SW 1271 (cell line): ENCODE measurements around the gene OVCA2.
A peak's percentile ranks its signal among the peaks of the same experiment; 100 is the strongest.
"Not testable (repeated sequence)": the region's sequence is repeated elsewhere in the genome, so short reads cannot be mapped to it uniquely, and the experiment has no call there.

ENCODE experiments used
- DNase-seq, 2 experiments: peaks; one replicate each; lab custom pipeline; 2025; lab: John Stamatoyannopoulos, UW

Gene OVCA2

GRCh38 chr17:2041561-2042389 lies at the start of gene OVCA2:
OVCA2 (plus strand) TSS chr17:2042022; CDS start chr17:2042048, 26 bp downstream.
- DNase-seq: peak; percentile 83 to 87

DNA sequence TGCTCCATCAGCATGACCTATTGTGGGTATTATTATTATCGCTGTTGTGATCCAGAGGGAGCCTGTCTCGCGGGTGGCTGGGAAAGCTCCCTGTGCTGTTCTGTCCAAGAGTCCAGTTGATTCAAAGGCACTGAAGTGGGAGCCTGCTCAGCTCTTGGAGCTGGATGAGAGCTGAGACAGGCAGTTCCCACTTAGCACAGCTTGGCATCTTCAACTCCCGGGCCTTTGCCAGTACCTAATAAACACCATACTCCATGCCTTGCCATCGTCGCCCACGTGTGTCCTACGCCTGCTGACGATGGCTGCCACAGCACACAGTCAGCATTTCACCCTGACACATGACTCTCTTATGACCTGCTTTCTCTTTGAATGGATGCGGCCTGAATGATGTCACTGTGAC lies 49.3 kb upstream of the OVCA2 start:
- no peak for DNase-seq

DNA sequence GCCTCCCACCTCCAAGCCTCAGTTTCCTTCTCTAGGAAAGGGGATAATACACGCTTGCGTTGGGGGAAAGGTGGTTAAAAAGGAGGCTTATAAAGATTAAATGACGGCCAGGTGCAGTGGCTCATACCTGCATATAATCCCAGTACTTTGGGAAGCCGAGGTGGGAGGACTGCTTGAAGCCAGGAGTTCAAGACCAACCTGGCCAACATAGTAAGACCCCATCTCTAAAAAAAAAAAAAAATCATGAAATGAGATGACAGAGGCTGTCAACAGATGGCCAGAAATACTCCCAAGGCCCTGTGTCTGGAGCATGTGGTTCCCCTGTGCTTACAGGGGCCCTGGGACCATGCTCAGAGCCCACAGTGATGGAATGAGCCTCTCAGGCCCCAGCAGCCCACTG lies 47.1 kb upstream of the OVCA2 start:
- no peak for DNase-seq

DNA sequence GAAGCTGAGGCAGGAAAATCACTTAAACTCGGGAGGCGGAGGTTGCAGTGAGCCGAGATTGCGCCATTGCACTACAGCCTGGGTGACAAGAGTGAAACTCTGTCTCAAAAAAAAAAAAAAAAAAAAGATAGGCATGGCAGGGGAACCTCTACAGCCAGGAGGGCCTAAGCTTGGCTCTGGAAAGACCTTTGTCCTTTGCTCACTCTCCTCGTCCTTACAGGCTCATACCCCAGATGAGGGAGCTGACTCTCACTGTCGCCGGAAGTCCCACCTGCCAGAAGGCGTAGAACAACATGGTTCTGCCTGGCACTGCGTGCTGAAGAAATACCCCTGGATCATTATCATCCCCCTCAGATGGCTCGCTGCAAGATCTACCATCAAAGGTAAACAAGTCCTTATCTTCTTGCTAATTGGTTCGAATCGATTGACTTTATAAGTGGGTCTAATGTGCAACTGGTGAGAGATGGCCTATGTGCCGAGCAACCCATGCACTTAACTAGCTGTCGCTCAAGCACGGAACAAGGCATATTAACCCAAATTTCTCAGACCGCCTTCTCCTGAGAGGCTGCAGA lies 46.4 kb upstream of the OVCA2 start:
- no peak for DNase-seq

DNA sequence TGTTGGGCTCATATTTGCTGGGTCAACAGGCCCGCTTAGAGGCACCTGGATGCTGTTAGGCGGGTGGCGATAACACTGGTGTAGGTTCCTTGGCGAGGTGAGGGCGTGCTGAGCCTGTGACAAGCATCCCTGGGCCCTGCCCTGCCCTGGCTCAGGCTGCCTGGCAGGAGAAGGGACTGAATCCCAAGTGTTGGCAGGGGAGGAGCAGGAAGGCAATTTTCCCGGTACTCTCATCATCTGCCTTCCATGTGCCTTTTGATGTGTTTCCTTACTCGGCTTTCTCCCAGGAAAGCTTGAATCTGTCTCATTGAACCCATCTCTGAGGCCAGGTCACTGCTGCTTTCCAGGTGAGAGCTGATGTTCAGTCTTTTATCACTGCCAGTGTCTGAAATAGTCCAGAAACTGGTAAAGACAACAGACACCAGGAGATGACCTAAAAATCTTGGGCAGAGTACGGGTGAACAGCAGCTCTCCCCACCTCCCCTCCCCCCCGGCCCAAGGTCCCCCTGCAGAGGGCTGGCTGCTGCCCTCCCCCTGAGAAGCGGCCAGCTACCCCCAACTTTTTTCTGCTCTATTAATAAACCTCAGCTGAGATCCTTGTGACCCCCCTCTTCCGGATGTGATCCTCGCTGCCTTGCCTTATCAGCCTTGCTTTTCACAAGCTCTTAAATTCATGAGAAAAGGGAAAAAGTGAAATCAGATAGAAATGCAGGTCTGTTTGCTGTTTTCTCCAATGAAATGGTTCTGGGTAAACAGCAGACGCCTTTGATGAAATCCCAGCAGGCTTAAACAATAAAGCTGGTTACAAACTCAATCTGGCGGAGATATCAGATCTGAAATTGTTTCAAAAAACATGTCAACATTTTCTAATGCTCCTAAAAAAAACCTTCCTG lies 45.7 kb upstream of the OVCA2 start:
- no peak for DNase-seq

GRCh38 chr17:1996800-1997288 lies 45.0 kb upstream of the OVCA2 start:
- no peak for DNase-seq

- DNase-seq: no peak
These were observed 44.4 kb upstream of the OVCA2 start for GRCh38 chr17:1997289-1997926.

DNA sequence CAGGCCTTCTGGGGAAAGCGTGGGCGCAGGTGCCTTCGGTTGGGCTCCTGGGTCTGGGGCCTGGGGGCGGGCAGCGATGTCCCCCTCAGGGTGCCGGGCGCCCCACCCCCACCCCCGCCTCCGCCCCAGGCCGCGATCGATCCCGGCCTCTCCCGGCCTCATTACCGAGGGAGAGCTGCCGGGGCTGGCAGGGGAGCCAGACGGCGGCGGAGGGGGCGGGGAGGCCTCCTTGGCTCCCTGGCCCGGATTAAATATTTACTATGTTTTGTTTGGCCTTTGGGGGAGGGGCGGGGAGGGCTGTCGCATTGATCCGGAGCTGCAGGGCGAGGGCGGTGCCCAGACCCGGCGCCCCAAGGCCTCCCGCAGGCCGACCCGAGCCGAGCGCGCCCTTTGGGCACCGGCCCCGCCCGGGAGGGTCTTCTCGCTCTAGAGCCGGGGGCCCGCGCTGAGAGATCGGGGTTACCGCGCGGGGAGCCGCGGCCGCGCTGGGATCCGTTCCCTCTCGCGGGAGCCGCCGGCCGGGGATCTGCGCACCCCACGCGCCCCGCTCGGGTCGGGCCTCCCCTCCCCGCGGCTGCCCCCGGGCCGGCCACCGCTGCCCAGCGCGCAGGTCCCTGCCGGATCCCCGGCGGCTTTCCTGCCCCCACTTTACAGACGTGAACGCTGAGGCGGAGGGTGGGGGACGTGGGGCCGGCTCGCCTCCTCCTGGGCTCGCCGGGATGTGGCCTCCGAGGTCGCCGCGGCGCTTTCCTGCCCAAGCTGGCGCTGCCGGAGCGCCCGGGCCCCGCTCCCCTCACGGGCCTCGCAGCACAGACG lies 43.7 kb upstream of the OVCA2 start:
- no peak for DNase-seq

GRCh38 chr17:1999557-2000251 lies 42.1 kb upstream of the OVCA2 start:
- no peak for DNase-seq

DNA sequence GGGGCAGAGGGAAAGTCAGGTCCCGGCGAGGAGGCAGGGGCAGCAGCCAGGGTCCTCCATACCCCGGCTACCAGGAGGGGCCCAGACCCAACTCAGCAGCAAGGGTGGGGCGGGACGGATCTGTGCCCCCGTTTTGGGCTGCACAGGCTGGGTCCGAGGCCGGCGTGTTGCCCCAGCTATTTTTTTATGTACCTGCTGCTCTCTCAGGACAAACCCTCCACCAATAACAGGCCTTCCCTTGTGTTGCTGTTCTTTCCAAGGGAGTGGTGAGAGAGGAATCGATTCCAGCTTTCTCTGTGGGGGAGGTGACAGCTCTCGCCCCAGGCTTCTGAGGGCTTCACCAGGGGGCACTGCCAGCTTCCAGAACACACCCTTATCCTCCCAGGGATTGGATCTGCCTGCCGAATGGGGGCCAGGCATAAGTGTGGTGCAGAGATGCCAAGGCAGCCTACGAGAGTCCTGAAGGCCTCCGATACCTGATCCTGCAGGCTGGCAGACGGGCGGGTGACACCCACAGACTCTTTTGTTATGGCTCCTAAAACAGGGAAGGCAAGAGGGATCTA lies 39.0 kb upstream of the OVCA2 start:
- DNase-seq: no peak

DNA sequence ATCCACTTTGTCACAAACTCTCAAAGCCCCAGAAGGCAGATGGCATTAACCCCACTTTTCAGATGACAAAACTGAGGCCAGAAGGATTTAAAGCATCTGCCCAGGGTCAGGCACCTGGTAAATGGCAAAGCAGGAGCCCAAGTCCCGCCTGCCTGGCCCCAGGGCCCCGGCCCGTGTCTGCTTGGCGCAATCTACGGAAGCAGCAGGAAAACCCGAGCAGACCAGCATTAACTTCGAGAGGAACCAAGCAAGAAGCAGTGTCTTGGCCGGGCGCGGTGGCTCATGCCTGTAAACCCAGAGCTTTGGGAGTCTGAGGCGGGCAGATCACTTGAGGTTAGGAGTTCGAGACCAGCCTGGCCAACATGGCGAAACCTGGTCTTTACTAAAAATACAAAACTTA lies 38.3 kb upstream of the OVCA2 start:
- DNase-seq: no peak

GRCh38 chr17:2004435-2004952 lies 37.3 kb upstream of the OVCA2 start:
- DNase-seq: no peak

GRCh38 chr17:2008332-2009126 lies 33.3 kb upstream of the OVCA2 start:
- no peak for DNase-seq

DNA sequence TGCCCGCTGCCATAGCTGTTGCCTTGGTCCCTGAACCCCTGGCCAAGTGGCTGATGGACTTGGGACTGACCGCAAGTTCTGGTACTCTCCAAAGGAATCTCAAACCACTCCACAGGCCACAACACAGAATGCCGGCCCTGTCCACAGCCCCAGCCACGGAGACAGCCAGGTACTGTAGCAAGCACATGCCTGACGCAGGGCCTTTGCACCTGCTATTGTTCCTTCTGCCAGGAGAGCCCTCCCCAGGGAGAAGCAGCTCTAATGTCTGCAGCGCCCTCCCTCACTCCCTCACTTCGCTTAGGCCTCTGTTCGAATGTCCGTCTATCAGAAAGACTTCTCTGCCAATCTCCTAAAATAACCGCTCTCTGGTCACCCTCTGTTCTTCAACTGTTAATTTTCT lies 32.1 kb upstream of the OVCA2 start:
- no peak for DNase-seq

DNA sequence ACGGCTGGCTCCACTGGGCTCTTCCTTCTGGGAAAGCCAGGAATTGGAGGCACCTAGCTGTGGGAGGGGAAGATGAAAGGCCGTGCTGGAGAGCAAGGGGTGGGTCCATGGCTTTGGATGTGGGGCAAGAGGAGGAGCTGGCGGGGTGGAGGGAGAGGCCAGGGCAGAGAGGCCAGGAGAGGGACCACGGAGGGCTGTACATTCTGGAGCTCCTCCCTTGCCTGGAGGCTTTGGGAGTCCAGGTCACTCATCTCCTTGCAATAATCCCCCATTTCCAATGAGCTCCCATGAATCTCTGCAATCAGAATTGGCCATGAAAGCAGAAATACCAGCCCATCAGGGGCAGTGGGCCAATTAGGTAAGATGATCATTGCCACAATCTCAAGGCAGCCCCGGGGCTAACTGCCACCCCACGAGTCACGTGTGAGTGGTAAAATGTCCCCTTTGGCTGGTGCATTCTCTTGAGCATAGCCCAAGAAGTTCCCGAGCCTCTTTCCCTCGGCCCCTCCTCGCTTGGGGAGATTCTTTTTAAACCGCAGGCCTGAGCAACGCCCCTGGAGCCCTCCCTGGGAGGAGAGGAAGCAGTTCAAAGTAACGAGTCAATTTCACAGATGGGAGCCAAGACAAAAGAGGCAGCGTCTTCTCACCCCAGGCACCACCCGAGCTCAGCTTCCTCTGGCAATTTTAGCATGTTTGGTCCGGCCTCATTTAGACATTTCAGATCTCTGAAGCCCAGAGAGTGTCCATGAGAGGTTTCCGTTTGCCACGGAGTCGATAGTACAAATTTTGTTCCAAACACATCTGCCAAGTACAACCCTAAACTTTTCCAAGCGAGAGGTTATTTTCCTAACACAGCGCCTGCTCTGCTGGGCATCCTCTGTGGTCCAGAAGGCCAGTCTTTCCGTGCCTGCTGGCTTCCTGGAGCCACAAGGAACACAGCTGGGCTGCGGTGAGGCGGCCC lies 30.1 kb upstream of the OVCA2 start:
- no peak for DNase-seq

DNA sequence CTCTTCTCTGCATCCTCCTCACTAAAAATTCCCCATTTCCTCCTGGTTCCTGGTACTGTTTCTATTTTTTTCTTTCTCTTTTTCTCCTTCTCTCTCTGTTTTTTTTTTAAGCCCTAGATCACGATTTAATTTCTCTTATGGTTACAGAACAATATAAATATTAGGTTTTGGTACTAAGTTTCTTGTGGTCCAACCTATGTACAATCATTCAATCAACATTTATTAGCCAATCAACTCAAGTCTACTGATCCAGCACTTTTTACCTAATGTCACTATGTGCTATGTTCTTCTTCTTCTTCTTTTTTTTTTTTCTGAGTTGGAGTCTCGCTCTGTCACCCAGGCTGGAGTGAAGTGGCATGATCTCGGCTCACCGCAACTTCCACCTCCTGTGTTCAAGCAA lies 29.3 kb upstream of the OVCA2 start:
- DNase-seq: no peak

- DNase-seq: not testable (repeated sequence)
These were observed 28.4 kb upstream of the OVCA2 start for GRCh38 chr17:2013220-2013993.
